ENCODE data around the gene TNKS2.

GRCh38 chr10:91799612-91799975 is 1.4 kb downstream of the TNKS2 start:
- no peak for TF ChIP-seq RAD21 (IDR thresholded peaks at IDR 0.05; ENCODE audit: low read depth)
- TF ChIP-seq REST (IDR thresholded peaks at IDR 0.05; ENCODE audit: low read depth), result no peak
- no peak for TF ChIP-seq USF1 (IDR thresholded peaks at IDR 0.05)

Data from Ishikawa (cell line).